ENCODE measurements around the gene SNAP23.

Gene SNAP23

DNA sequence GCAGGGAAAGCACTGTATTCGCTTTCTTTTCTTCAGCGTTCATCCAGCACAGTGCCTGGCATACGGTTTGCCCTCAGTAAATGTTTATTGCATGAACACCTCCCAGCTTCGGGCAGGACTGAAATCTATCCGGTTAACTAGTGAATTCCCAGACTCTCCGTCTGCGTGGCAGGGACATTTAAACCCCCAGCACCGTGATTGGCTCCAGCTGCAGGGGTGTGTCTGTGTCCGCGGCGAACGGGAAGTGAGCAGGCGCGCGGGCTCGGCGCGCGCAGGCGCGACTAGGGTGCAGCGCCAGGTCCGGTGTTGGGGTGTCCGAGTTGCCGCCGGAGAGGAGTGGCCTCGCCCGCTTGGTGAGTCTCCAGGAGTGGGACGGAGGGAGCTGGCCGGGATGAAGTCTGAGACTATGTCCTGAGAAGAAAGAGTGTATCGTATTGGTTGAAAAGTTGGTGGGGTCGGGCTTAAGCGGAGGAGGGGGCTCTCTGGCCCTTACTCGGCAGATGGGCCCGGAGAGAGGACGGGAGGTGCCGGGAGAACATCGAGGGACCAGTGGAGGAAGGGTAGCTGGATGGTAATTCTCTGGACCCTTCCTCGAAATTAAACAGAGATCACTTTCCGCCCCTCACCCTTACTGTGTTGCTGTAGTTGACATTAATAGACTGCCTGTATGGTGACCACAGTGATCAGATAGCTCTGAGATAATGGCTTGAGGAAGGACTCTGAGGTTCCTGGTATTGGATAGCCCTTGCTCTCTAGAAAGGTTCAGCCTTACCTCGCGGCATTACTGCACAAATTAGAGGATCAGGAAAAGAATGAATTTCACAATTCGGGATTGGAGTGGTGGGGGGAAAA, at the start of gene SNAP23:
SNAP23 (plus strand) TSS at position 274 of the 852 bp plus-strand sequence. CDS start 16,213 bp downstream, outside the sequence.
- DNase-seq (ENCODE audit: low spot score), result peak; percentile 98

GRCh38 chr15:42447599-42447998, 47.8 kb upstream of the SNAP23 start:
- DNase-seq (ENCODE audit: low spot score), result no peak

DNA sequence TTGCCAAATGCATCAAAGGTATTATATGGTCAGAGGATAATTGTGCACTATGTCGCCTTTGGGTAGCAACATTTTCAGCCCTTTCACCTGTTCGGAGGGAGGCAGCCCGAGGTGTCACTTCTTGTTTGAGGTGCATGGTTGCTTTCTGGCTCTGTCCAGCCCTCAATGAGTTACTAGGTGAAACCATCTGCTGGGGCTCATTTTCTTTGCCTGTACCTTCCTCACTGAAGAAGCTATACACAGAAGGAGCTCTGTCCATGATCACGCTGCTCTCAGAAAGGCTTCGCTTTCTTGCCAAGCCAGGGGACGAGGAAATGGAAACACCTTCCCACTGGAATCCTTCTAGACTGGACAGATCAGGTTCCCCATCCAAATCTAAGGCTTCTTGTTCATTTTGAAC, 47.2 kb upstream of the SNAP23 start:
- DNase-seq (ENCODE audit: low spot score), result no peak

DNA sequence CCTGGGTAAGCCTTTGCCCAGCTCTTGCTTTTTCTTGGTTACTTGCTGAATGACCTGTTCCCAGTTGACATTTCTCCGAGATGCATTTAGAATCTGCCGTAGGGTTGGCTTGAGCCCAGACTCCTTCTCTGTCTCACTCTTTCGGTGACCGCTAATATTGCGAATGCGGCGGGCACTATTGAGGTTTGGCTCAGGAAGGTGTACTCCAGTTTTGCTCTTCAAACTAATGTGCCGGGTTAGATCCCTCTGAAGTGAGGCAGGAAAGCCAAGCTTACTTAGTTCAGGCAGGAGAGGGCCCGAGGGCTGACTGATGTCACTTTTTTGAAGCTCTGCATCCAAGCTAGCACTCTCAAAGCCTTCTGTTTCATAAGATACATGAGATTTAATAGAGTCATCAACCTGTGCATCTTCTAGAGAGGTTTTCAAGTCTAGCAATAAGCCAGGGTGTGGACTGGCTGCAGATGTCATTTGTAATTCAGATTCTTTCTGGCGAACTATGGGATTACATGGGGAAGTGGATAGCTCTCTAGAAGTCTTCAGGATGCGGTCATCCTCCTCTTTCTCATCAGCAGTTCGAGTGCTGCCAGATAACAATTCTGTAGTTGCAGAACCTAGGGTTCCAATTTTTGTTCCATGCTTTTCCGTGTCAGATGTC, 45.5 kb upstream of the SNAP23 start:
- no peak for DNase-seq (ENCODE audit: low spot score)

- no peak for DNase-seq (ENCODE audit: low spot score)
Measured at GRCh38 chr15:42450425-42450790, 45.0 kb upstream of the SNAP23 start.

DNA sequence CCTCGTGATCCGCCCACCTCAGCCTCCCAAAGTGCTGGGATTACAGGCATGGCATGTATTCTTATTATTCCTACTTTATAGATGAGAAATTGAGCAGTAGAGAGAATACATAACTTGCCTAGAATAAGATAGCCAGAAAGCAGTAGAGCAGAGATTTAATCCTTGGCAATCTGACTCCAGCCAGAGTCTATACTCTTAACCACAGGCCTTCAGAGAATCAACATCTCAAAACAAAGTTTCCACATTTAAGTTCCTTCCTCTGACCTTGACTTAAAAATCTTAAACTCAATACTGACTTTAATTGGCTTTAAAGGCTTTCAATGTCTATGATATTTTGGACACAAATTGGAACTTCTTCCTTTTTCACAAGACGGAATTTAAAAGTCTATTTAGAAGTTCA, 41.6 kb upstream of the SNAP23 start:
- no peak for DNase-seq (ENCODE audit: low spot score)

DNA sequence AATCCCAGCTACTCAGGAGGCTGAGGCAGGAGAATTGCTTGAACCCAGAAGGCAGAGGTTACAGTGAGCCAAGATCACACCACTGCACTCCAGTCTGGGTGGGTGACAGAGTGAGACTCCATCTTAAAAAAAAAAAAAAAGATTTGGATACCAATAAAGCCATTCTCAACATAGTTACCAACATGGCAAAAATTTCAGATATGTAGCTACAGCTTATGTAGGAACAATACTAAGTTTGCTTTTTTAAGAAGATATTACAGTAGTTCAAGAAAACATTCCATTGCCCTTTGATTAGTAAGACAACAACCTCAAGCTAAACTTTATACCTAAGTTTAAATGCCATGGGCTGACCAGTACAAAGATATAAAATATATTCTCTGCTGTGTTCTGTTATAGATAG, 38.9 kb upstream of the SNAP23 start:
- no peak for DNase-seq (ENCODE audit: low spot score)

- peak; percentile 39 for DNase-seq (ENCODE audit: low spot score)
Measured at GRCh38 chr15:42456971-42457370, 38.5 kb upstream of the SNAP23 start.

DNA sequence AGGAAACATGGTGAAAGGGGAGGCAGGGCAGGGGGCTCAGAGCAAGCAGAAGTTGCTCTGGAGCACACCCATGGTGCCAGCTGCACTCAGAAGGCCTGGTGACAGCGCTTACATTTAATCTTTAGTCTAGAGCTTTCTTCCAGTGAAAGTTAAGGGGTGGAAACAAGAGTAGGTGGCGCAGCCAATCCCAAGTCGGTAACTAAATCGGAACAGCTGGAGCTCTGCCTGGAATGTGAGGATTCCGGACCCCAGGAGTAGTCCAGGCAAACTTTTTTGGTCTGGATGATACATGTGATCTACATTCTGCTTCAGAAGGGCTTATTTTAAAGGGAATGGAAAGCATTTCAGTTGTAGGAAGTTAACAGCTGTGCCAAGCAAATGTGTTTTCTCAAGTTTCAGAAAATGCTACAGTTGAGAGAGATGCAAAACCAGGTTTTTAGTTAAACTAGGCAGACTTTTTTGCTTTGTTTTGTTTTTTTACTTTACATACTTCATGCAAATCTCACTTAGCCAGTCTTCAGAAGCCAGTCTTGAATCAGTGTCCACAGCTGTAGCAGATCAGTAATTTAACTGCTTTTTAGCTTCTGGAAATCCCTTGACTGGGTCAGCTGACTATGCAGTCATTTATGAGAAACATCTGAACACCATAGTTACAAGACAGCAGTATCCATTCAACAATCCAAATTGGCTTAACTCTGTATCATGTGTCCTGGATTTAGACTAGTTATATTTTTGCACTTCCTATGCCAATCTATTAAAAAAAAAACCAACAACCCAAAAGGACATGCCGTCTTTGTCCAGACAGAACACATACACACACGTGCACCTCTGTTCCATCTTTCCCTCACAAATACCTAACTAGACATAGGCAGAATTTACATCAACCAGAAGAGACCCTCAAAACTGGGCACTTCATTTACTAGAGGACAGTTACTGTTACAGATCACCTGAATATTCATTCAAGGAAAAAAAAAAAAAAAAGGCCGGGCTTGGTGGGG, 37.7 kb upstream of the SNAP23 start:
- peak; percentile 92 for DNase-seq (ENCODE audit: low spot score)

GRCh38 chr15:42461261-42461660, 34.2 kb upstream of the SNAP23 start:
- no peak for DNase-seq (ENCODE audit: low spot score)

DNA sequence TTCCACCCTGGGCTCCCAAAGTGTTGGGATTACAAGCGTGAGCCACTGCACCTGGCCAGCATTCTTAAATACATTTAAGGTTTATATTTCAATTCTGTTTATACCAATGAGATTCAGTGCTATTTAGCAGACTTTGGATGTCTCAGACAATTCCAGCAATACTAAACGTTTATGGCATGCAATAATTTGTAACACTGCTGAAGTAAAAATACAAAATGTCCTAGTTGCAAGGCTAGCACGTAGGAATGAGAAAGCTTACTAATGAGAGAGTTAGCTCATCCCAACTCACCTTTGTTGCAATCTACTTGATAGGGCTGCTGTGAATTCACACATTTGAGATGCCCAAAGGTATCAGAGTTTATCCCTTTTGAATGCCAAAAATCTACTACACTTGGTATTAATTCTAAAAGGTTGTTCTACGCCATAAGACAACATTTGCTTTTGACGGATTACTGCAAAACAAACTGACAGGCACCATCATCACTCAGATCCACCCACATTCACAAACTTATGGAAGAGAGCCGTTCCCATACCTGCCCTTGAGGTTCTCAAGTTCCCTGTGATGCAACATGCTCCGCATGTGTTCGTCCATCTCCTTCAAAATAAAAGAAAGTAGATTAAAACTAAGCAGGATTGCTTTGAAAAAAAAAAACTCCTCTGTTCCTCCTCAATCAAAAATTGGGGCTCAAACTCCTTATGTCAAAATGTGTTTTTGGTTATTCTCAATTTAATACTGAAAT, 29.7 kb upstream of the SNAP23 start:
- no peak for DNase-seq (ENCODE audit: low spot score)

DNA sequence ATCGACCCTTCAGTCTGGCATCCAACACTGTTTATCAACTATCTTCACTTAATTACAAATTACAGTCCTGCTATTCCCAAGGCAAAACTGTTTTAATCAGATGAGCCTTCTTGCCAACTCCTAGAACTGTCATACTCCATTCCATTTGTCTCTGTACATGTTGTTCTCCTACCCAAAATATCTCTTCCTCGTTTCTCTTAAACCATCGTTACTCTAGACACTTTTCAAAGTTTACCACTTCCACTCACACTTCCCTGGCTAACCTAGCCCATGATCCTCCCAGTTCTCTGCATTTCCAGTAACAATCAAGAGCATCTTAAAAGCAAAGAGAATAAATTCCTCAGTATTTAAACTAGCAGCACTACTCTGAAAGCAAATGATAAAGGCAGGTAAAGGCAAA, 24.4 kb upstream of the SNAP23 start:
- DNase-seq (ENCODE audit: low spot score), result no peak

GRCh38 chr15:42474827-42475226, 20.6 kb upstream of the SNAP23 start:
- DNase-seq (ENCODE audit: low spot score), result no peak

DNA sequence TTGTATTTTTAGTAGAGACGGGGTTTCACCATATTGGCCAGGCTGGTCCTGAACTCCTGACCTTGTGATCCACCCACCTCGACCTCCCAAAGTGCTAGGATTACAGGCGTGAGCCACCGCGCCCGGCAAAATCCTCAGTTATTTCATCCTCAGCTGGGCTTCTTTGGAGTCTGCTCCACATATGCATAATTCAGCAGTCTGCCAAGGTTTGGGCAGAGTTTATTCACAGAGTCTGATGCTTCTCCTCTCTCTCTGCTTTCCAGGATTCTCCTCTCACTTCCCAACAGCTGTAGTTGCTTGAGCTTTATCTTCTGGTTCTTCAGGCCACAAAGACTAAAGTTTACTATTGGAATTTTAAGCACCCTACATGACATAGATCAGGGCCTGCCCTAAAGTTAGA, 12.7 kb upstream of the SNAP23 start:
- DNase-seq (ENCODE audit: low spot score), result no peak

GRCh38 chr15:42483677-42484076, 11.8 kb upstream of the SNAP23 start:
- DNase-seq (ENCODE audit: low spot score), result no peak

DNA sequence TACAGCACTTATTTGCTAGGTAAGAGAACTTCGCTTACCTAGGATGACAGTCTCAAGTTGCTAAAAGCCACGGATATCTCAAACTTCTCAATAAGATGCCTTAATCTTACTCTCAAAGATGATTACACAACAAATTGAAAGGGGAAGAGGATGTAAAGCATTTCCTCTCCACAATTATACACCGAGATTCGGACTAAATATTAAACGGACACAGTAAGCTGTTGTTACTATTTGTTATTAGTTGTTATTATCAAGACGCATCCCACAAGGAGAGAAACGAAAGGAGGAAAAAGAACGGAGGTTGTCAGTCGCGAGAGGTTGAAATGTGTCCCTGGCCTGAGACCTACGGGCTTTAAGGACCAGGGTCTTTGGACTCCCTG, 5.2 kb upstream of the SNAP23 start:
- DNase-seq (ENCODE audit: low spot score), result peak; percentile 7

DNA sequence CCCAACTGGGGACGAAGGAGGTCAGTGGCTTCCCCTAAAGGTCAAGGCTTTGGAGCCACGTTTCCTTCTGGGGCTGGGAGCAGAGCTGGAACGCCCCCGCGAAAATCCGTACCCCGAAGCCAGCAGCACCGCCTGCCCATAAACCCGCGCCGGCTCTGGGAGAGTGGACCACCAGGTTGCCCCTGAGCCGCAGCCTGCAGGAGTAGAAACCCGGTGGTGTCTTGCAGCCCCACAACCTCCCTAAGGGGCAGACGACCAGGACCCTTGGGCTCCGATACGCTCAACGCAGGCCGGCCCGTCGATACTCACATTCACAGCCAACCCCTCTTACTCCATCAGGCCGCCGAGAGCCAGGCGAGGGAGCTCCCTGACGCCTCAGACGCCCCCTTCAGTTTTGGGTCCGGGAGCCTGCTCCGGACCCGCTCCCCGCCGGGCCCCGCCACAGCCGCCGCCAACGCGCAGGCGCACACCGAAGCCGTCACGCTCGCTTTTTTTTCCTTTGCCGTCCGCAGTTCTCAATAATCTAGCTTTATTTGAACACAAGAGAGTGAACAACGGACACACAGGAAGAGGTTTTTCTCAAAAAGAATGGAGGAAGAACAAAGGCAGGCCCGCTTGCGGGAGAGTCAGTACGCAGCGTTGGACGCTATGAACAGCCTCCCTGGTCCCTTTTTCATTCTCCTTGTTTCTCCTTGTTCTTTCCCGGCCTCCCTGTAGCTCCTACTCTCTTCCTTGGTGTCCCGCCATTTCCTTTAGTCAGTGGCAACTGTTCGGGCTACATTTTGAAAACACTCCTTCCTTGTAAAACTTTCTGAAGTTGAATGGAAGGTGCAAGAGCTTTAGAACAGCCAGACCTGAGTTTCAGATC, 4.5 kb upstream of the SNAP23 start, which contains the start of gene ZNF106:
ZNF106 (minus strand) TSS at position 471 of the 868 bp plus-strand sequence. CDS start 18,852 bp downstream, outside the sequence.
- peak; percentile 96 for DNase-seq (ENCODE audit: low spot score)

DNA sequence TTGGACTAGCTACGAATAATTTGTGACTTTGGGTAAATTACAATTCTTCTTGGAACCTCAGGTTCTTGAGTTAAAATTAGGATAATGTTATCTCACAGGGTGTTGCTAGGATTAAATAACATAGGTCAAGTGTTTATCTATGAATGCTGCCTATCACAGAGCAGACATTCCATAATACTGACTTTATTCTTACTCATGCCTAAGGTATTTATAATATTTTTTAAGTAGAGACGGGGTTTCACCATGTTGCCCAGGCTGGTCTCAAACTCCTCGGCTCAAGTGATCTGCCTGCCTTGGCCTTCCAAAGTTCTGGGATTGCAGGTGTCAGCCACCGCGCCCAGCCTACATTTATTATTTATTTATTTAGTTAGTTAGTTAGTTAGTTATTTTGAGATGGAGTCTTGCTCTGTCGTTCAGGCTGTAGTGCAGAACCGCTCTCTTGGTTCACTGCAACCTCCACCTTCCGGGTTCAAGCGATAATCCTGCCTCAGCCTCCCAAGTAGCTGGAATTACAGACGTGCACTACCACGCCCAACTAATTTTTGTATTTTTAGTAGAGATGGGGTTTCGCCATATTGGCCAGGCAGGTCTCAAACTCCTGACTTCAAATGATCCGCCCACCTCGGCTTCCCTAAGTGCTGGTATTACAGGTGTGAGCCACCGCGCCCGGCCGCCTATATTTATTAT, 3.8 kb upstream of the SNAP23 start:
- DNase-seq (ENCODE audit: low spot score), result peak; percentile 63

- no peak for DNase-seq (ENCODE audit: low spot score)
Measured at GRCh38 chr15:42493679-42494078, 1.8 kb upstream of the SNAP23 start.

- DNase-seq (ENCODE audit: low spot score), result peak; percentile 56
Measured at GRCh38 chr15:42494998-42495360, 455 bp upstream of the SNAP23 start.
